ENCODE measurements around the gene MYEOV. TPM values are rescaled to one million over a fixed set of nuclear protein-coding genes. Genes with fewer than 3 reads are reported as not detected.

The MYEOV gene
- total and polyA plus RNA-seq, 2 experiments from 2014 or later: 0.14 TPM; not detected in 1

GRCh38 chr11:69305885-69306540, 12.1 kb downstream of the MYEOV start:
- Histone ChIP-seq H2AFZ (no peak overlapping the region), H3K9me2 (ENCODE audit: insufficient read depth) (no peaks in the 10 kb centered on the region), H3K27ac (ENCODE audit: low read depth) (no peak overlapping the region), H3K79me2 (replicated peaks; ENCODE audit: insufficient read depth) (no peaks in the 10 kb centered on the region), H3K4me1 (ENCODE audit: insufficient read depth) (no peaks in the 10 kb centered on the region), H3K4me3 (no peak overlapping the region), H3K27me3 (ENCODE audit: insufficient read depth) (no peaks in the 10 kb centered on the region), H3K4me2 (no peak overlapping the region), H4K20me1 (replicated peaks; ENCODE audit: insufficient read depth) (no peaks in the 10 kb centered on the region), H3K36me3 (ENCODE audit: insufficient read depth) (no peaks in the 10 kb centered on the region), H3F3A (replicated peaks; ENCODE audit: low read depth) (no peaks in the 10 kb centered on the region)
- ATAC-seq: no peak
- Mint-ChIP-seq H3K27me3 (ENCODE audit: insufficient read depth, low read depth, poor library complexity) (peaks cover 8% of the 10 kb centered on the region), H3K4me3 (no peak overlapping the region), H3K36me3 (ENCODE audit: low read depth) (no peaks in the 10 kb centered on the region), H3K4me1 (no peaks in the 10 kb centered on the region; the same call in 2 of the 3 replicates), H3K27ac (no peak overlapping the region), H3K9me3 (no peaks in the 10 kb centered on the region)
- TF ChIP-seq NANOG (IDR thresholded peaks at IDR 0.05; ENCODE audit: borderline replicate concordance): no peak
- no peak for TF ChIP-seq ETS1 (IDR thresholded peaks at IDR 0.05)
- TF ChIP-seq JUNB (IDR thresholded peaks at IDR 0.05; ENCODE audit: unreplicated experiment): no peak
- TF ChIP-seq CREB1 (CRISPR knock-in tag; IDR thresholded peaks at IDR 0.05; ENCODE audit: low read depth): no peak
- TF ChIP-seq STAT1 (IDR thresholded peaks at IDR 0.05; ENCODE audit: unreplicated experiment): no peak
- TF ChIP-seq EZH2phosphoT487 (IDR thresholded peaks at IDR 0.05; ENCODE audit: unreplicated experiment): no peak
- no peak for TF ChIP-seq EZH2 (IDR thresholded peaks at IDR 0.05; ENCODE audit: low read depth, unreplicated experiment)
- TF ChIP-seq ZNF462 (CRISPR knock-in tag; IDR thresholded peaks at IDR 0.05): no peak
- TF ChIP-seq ZNF114 (CRISPR knock-in tag; IDR thresholded peaks at IDR 0.05): no peak
- TF ChIP-seq REST (IDR thresholded peaks at IDR 0.05; ENCODE audit: unreplicated experiment): no peak
- no peak for TF ChIP-seq CTCF (conservative IDR thresholded peaks at IDR 0.05; ENCODE audit: low read depth in 2 of 2)
- no peak for TF ChIP-seq POLR2AphosphoS5 (IDR thresholded peaks at IDR 0.05; ENCODE audit: low read depth)
- no peak for TF ChIP-seq ZNF331 (CRISPR knock-in tag; IDR thresholded peaks at IDR 0.05; ENCODE audit: low read depth)
- DNase-seq (ENCODE audit: low spot score): no peak
